Ascending aorta (tissue), 2 donors: Measurements from ENCODE around the gene ATP5F1E. TPM values are rescaled to one million over a fixed set of nuclear protein-coding genes. Genes with fewer than 3 reads are reported as not detected.

ENCODE experiments used
- DNase-seq, 2 donors: peaks; one replicate each; pipeline ENCODE4 v3.0.0-alpha.2; 2019; ENCODE audit warnings: low spot score in 2 of 2
- H3K27ac ChIP-seq, 2 donors: fragments of 200-600 bp; sonication (generic); one replicate each; pipeline ENCODE4 v1.5.1; 2016 to 2017; ENCODE audit warnings: mild to moderate bottlenecking in 1 of 2
- H3K27me3 ChIP-seq: fragments of 200-600 bp; sonication (generic); one replicate; pipeline ENCODE4 v1.5.1; 2017
- H3K36me3 ChIP-seq, 2 donors: fragments of 200-600 bp; sonication (generic); one replicate each; pipeline ENCODE4 v1.5.1; 2016
- H3K4me1 ChIP-seq, 2 donors: fragments of 200-600 bp; sonication (generic); one replicate each; pipeline ENCODE4 v1.5.1; 2016 to 2017; ENCODE audit warnings: mild to moderate bottlenecking in 1 of 2
- H3K4me3 ChIP-seq, 2 donors: fragments of 200-600 bp; sonication (generic); one replicate each; pipeline ENCODE4 v1.5.1; 2016 to 2017; ENCODE audit warnings: mild to moderate bottlenecking in 1 of 2
- H3K9me3 ChIP-seq, 2 donors: fragments of 200-600 bp; sonication (generic); one replicate each; pipeline ENCODE4 v1.5.1; 2016
- CTCF ChIP-seq, 3 experiments: fragments of 200-600 bp in 2 of 3; fragments of 450-650 bp in 1 of 3; sonication (generic) in 2 of 3; IDR thresholded peaks; one replicate each; pipeline ENCODE4 v1.5.1; 2016 to 2019; ENCODE audit warnings: antibody characterized with exemption in 3 of 3, mild to moderate bottlenecking in 1 of 3, moderate library complexity in 1 of 3
- intact Hi-C: fragments of 100-400 bp; cut with DNase I; formaldehyde crosslinking; loops from one replicate; pipeline ENCODE4 v1.15.1; 2023
- total RNA-seq: library from RNA; depleted of rRNA; stranded (reverse); fragments of >200 nt; gene quantifications from one replicate; pipeline ENCODE4 v1.1.0, GENCODE V29; 2016

Gene ATP5F1E
- total RNA-seq, 1 donor from 2014 or later = 12.7 TPM

- intact Hi-C loops = no loop called here
- Histone ChIP-seq H3K4me1 (peaks cover 3 to 15% of the 10 kb centered on the region in 2 donors), H3K27me3 (no peaks in the 10 kb centered on the region), H3K4me3 (peak overlapping the region in 1 of 2 donors; percentile 96), H3K27ac (peak overlapping the region in 1 of 2 donors; percentile 85), H3K9me3 (no peaks in the 10 kb centered on the region), H3K36me3 (peaks cover 11 to 15% of the 10 kb centered on the region in 2 donors)
- TF ChIP-seq CTCF (IDR thresholded peaks at IDR 0.05) = no peak
- DNase-seq = peak in 1 of 2 donors; percentile 53
Measured at GRCh38 chr20:58982406-58983114, 49.6 kb downstream of the ATP5F1E start.

- Histone ChIP-seq H3K27me3 (no peaks in the 10 kb centered on the region), H3K36me3 (peaks cover 5 to 7% of the 10 kb centered on the region in 2 donors), H3K9me3 (no peaks in the 10 kb centered on the region), H3K4me3 (peak overlapping the region; percentile 85 to 96), H3K27ac (peak overlapping the region in 1 of 2 donors; percentile 85), H3K4me1 (peaks cover 3 to 15% of the 10 kb centered on the region in 2 donors)
- intact Hi-C loops = loop anchor here (1.0 to 2.0 kb wide), 5 partner anchors 25 to 93 kb away; partner anchors contain the start of genes CTSZ and PRELID3B
- DNase-seq = peak in 1 of 2 donors; percentile 58
- no peak for TF ChIP-seq CTCF (IDR thresholded peaks at IDR 0.05)
Measured at GRCh38 chr20:58981628-58982364, 50.3 kb downstream of the ATP5F1E start.

- Histone ChIP-seq H3K36me3 (no peaks in the 10 kb centered on the region), H3K4me3 (peak within 1 kb of the TSS; percentile 85 to 96), H3K9me3 (peaks cover 0 to 4% of the 10 kb centered on the region in 2 donors), H3K27ac (peak within 1 kb of the TSS; percentile 83 to 85), H3K27me3 (no peaks in the 10 kb centered on the region), H3K4me1 (peaks cover 3 to 15% of the 10 kb centered on the region in 2 donors)
- intact Hi-C loops = loop anchor here (1.0 to 2.0 kb wide), 5 partner anchors 26 to 92 kb away; partner anchors contain the start of genes CTSZ and PRELID3B
- TF ChIP-seq CTCF (IDR thresholded peaks at IDR 0.05) = no peak
- DNase-seq = peak in 1 of 2 donors; percentile 92
Measured at GRCh38 chr20:58980711-58981627, 51.2 kb downstream of the ATP5F1E start, which contains the start of gene NELFCD. NELFCD (plus strand) TSS chr20:58981256; CDS start chr20:58981310, 54 bp downstream.

- intact Hi-C loops = no loop called here
- H3K9me3 ChIP-seq = peaks cover 0 to 17% of the 10 kb centered on the region in 2 donors
- H3K27me3 ChIP-seq = no peaks in the 10 kb centered on the region
- no peaks in the 10 kb centered on the region for H3K36me3 ChIP-seq
- TF ChIP-seq CTCF (IDR thresholded peaks at IDR 0.05) = no peak
- no peak overlapping the region for H3K27ac ChIP-seq
- H3K4me3 ChIP-seq = no peak overlapping the region
- DNase-seq = peak in 1 of 2 donors; percentile 54
- peaks cover 3 to 11% of the 10 kb centered on the region in 2 donors for H3K4me1 ChIP-seq
Measured at GRCh38 chr20:58978351-58979190, 53.6 kb downstream of the ATP5F1E start.
